Gastroesophageal sphincter (tissue), 4 donors: ENCODE results near the gene PKD2L1. TPM values are rescaled to one million over a fixed set of nuclear protein-coding genes. Genes with fewer than 3 reads are reported as not detected.

ENCODE experiments used
- ATAC-seq: fragments of 150-250 bp; one replicate; pipeline ENCODE4 v1.9.1; 2016; ENCODE audit warnings: mild to moderate bottlenecking, moderate library complexity
- H3K27ac ChIP-seq, 4 donors: fragments of 200-600 bp; sonication (generic) in 3 of 4; 1 replicate in 3 of 4; 2 replicates in 1 of 4; pipeline ENCODE4 v1.5.1; 2016 to 2019
- H3K27me3 ChIP-seq: fragments of 200-600 bp; sonication (generic); one replicate; pipeline ENCODE4 v1.5.1; 2019
- H3K36me3 ChIP-seq, 2 donors: fragments of 200-600 bp; sonication (generic); one replicate each; pipeline ENCODE4 v1.5.1; 2019; ENCODE audit warnings: control low read depth in 1 of 2
- H3K4me1 ChIP-seq, 3 donors: fragments of 200-600 bp; sonication (generic); 1 replicate in 2 of 3; 2 replicates in 1 of 3; pipeline ENCODE4 v1.5.1; 2016 to 2019; ENCODE audit warnings: control low read depth in 2 of 3
- H3K4me3 ChIP-seq, 2 donors: fragments of 200-600 bp; sonication (generic); one replicate each; pipeline ENCODE4 v1.5.1; 2019; ENCODE audit warnings: mild to moderate bottlenecking in 1 of 2, moderate library complexity in 1 of 2
- H3K9me3 ChIP-seq, 3 donors: fragments of 200-600 bp; sonication (generic); one replicate each; pipeline ENCODE4 v1.5.1; 2017 to 2019; ENCODE audit warnings: control low read depth in 2 of 3
- CTCF ChIP-seq, 4 experiments: fragments of 200-600 bp in 2 of 4; fragments of 450-650 bp in 2 of 4; sonication (generic) in 1 of 4; IDR thresholded peaks; one replicate each; pipeline ENCODE4 v1.5.1; 2017 to 2019; ENCODE audit warnings: antibody characterized with exemption in 4 of 4, mild to moderate bottlenecking in 2 of 4, moderate library complexity in 2 of 4
- EP300 ChIP-seq: sonication (generic); formaldehyde crosslinking; IDR thresholded peaks from one replicate; pipeline ENCODE4 v1.6.1; 2017; ENCODE audit warnings: antibody characterized with exemption, mild to moderate bottlenecking
- POLR2A ChIP-seq, 2 donors: fragments of 450-650 bp; IDR thresholded peaks; one replicate each; pipeline ENCODE4 v1.6.1; 2017; ENCODE audit warnings: antibody characterized with exemption in 2 of 2, mild to moderate bottlenecking in 2 of 2, moderate library complexity in 1 of 2
- POLR2AphosphoS5 ChIP-seq: sonication (generic); formaldehyde crosslinking; IDR thresholded peaks from one replicate; pipeline ENCODE4 v1.6.1; 2017; ENCODE audit warnings: antibody characterized with exemption
- WGBS, 2 donors: methylation state at CpG; one replicate each; pipeline ENCODE4 v1.1.5; 2018; ENCODE audit warnings: low coverage in 1 of 2; 5-methylcytosine and 5-hydroxymethylcytosine counted together
- total RNA-seq, 4 donors: library from RNA; depleted of rRNA; stranded (reverse); fragments of >200 nt; gene quantifications; one replicate each; pipeline ENCODE4 v1.1.0, GENCODE V29; 2016

Gene PKD2L1
- total RNA-seq, 4 donors from 2014 or later, result not detected

GRCh38 chr10:100345570-100346330 is 15.7 kb upstream of the PKD2L1 start:
- TF ChIP-seq POLR2AphosphoS5 (no peak), EP300 (no peak), POLR2A (IDR thresholded peaks at IDR 0.05) (no peak), CTCF (IDR thresholded peaks at IDR 0.05) (no peak)
- H3K4me1 ChIP-seq, result peaks cover 0 to 24% (median 16%) of the 10 kb centered on the region in 3 donors

GRCh38 chr10:100344241-100344788 is 14.3 kb upstream of the PKD2L1 start:
- Histone ChIP-seq H3K4me3 (no peak overlapping the region), H3K27me3 (peaks cover 44% of the 10 kb centered on the region), H3K4me1 (peaks cover 0 to 24% (median 16%) of the 10 kb centered on the region in 3 donors), H3K36me3 (no peaks in the 10 kb centered on the region), H3K9me3 (no peaks in the 10 kb centered on the region), H3K27ac (no peak overlapping the region)
- 63 to 74% methylated on average over 1 to 3 of the region's 3 CpGs for WGBS, 2 donors
- ATAC-seq, result no peak
- TF ChIP-seq CTCF (IDR thresholded peaks at IDR 0.05) (no peak), EP300 (no peak), POLR2A (IDR thresholded peaks at IDR 0.05) (no peak), POLR2AphosphoS5 (no peak)

More at GRCh38 chr10:100345570-100346330, 15.7 kb upstream of the PKD2L1 start:
- no peaks in the 10 kb centered on the region for H3K36me3 ChIP-seq
- H3K4me3 ChIP-seq, result peak overlapping the region in 1 of 2 donors; percentile 63
- no peak for ATAC-seq
- H3K27ac ChIP-seq, result no peak overlapping the region
- no peaks in the 10 kb centered on the region for H3K9me3 ChIP-seq
- 21 to 51% methylated on average over 4 to 8 of the region's 9 CpGs for WGBS, 2 donors
- peaks cover 55% of the 10 kb centered on the region for H3K27me3 ChIP-seq

GRCh38 chr10:100342627-100342972 is 12.6 kb upstream of the PKD2L1 start:
- TF ChIP-seq CTCF (IDR thresholded peaks at IDR 0.05), result no peak
- no peak for TF ChIP-seq EP300
- no peak for TF ChIP-seq POLR2AphosphoS5
- TF ChIP-seq POLR2A (IDR thresholded peaks at IDR 0.05), result no peak
- ATAC-seq, result no peak
- peaks cover 0 to 18% (median 12%) of the 10 kb centered on the region in 3 donors for H3K4me1 ChIP-seq
- H3K4me3 ChIP-seq, result no peak overlapping the region
- 72% methylated on average over 3 to 7 of the region's 7 CpGs for whole genome bisulfite sequencing, 2 donors
- H3K27ac ChIP-seq, result no peak overlapping the region
- H3K27me3 ChIP-seq, result peaks cover 27% of the 10 kb centered on the region
- no peaks in the 10 kb centered on the region for H3K36me3 ChIP-seq
- H3K9me3 ChIP-seq, result no peaks in the 10 kb centered on the region

- no peaks in the 10 kb centered on the region for H3K9me3 ChIP-seq
- peak in 3 of 4 experiments; percentile 49 to 67 (median 54) for TF ChIP-seq CTCF (IDR thresholded peaks at IDR 0.05)
- no peak for TF ChIP-seq POLR2A (IDR thresholded peaks at IDR 0.05)
- no peaks in the 10 kb centered on the region for H3K36me3 ChIP-seq
- WGBS, 2 donors, result 37 to 57% methylated on average over 2 to 4 of the region's 9 CpGs
- H3K4me3 ChIP-seq, result no peak overlapping the region
- peaks cover 0 to 13% (median 10%) of the 10 kb centered on the region in 3 donors for H3K4me1 ChIP-seq
- peak; percentile 47 for ATAC-seq
- peaks cover 25% of the 10 kb centered on the region for H3K27me3 ChIP-seq
- H3K27ac ChIP-seq, result no peak overlapping the region
Observed at GRCh38 chr10:100341953-100342626, 12.1 kb upstream of the PKD2L1 start.
